ENCODE data around the gene RASA3. TPM values are rescaled to one million over a fixed set of nuclear protein-coding genes. Genes with fewer than 3 reads are reported as not detected.

RASA3 gene
- total RNA-seq, 1 donor from 2014 or later: 44.8 TPM

GRCh38 chr13:114130131-114130836, 2.1 kb downstream of the RASA3 start:
- no peaks in the 10 kb centered on the region for H3K27me3 Mint-ChIP-seq (ENCODE audit: unreplicated experiment)
- no peaks in the 10 kb centered on the region for H3K36me3 Mint-ChIP-seq (ENCODE audit: unreplicated experiment)
- no peak for TF ChIP-seq CTCF (IDR thresholded peaks at IDR 0.05)
- no peak for DNase-seq (ENCODE audit: extremely low spot score, unreplicated experiment)
- peak overlapping the region; percentile 98 for H3K27ac Mint-ChIP-seq (ENCODE audit: unreplicated experiment)
- H3K9me3 Mint-ChIP-seq (ENCODE audit: unreplicated experiment): no peaks in the 10 kb centered on the region
- H3K4me1 Mint-ChIP-seq (ENCODE audit: unreplicated experiment): peaks cover 53% of the 10 kb centered on the region
- peak overlapping the region; percentile 94 for H3K4me3 Mint-ChIP-seq (ENCODE audit: unreplicated experiment)

GRCh38 chr13:114129649-114130062, 2.8 kb downstream of the RASA3 start:
- Mint-ChIP-seq H3K4me3 (ENCODE audit: unreplicated experiment) (peak overlapping the region; percentile 94), H3K9me3 (ENCODE audit: unreplicated experiment) (no peaks in the 10 kb centered on the region), H3K4me1 (ENCODE audit: unreplicated experiment) (peaks cover 59% of the 10 kb centered on the region), H3K27me3 (ENCODE audit: unreplicated experiment) (no peaks in the 10 kb centered on the region), H3K27ac (ENCODE audit: unreplicated experiment) (peak overlapping the region; percentile 98), H3K36me3 (ENCODE audit: unreplicated experiment) (peaks cover 3% of the 10 kb centered on the region)
- no peak for DNase-seq (ENCODE audit: extremely low spot score, unreplicated experiment)
- TF ChIP-seq CTCF (IDR thresholded peaks at IDR 0.05): no peak

- Mint-ChIP-seq H3K27me3 (ENCODE audit: unreplicated experiment) (no peaks in the 10 kb centered on the region), H3K4me3 (ENCODE audit: unreplicated experiment) (peak overlapping the region; percentile 94), H3K4me1 (ENCODE audit: unreplicated experiment) (peaks cover 64% of the 10 kb centered on the region), H3K27ac (ENCODE audit: unreplicated experiment) (peak overlapping the region; percentile 98), H3K9me3 (ENCODE audit: unreplicated experiment) (no peaks in the 10 kb centered on the region), H3K36me3 (ENCODE audit: unreplicated experiment) (peaks cover 3% of the 10 kb centered on the region)
- no peak for TF ChIP-seq CTCF (IDR thresholded peaks at IDR 0.05)
- DNase-seq (ENCODE audit: extremely low spot score, unreplicated experiment): no peak
Observed at GRCh38 chr13:114128624-114129522, 3.5 kb downstream of the RASA3 start.

- TF ChIP-seq CTCF (IDR thresholded peaks at IDR 0.05): no peak
- no peaks in the 10 kb centered on the region for H3K9me3 Mint-ChIP-seq (ENCODE audit: unreplicated experiment)
- peaks cover 63% of the 10 kb centered on the region for H3K4me1 Mint-ChIP-seq (ENCODE audit: unreplicated experiment)
- no peaks in the 10 kb centered on the region for H3K27me3 Mint-ChIP-seq (ENCODE audit: unreplicated experiment)
- H3K4me3 Mint-ChIP-seq (ENCODE audit: unreplicated experiment): peak overlapping the region; percentile 94
- peak overlapping the region; percentile 98 for H3K27ac Mint-ChIP-seq (ENCODE audit: unreplicated experiment)
- peaks cover 3% of the 10 kb centered on the region for H3K36me3 Mint-ChIP-seq (ENCODE audit: unreplicated experiment)
- DNase-seq (ENCODE audit: extremely low spot score, unreplicated experiment): no peak
Observed at GRCh38 chr13:114128348-114128623, 4.1 kb downstream of the RASA3 start.
